HG03139 (cell line): ENCODE data around the gene CTSA.

Experiments used
- ATAC-seq: cut with Tn5 transposase; IDR thresholded peaks from one replicate; pipeline ENCODE4 v1.9.1; 2021; ENCODE audit not compliant: unreplicated experiment

The CTSA gene

GRCh38 chr20:45934586-45935415 is 43.7 kb downstream of the CTSA start, which contains the start of gene PCIF1:
Gene PCIF1 (plus strand): TSS chr20:45934683. CDS start chr20:45939000, 4,317 bp downstream.
- peak; percentile 68 for ATAC-seq

DNA sequence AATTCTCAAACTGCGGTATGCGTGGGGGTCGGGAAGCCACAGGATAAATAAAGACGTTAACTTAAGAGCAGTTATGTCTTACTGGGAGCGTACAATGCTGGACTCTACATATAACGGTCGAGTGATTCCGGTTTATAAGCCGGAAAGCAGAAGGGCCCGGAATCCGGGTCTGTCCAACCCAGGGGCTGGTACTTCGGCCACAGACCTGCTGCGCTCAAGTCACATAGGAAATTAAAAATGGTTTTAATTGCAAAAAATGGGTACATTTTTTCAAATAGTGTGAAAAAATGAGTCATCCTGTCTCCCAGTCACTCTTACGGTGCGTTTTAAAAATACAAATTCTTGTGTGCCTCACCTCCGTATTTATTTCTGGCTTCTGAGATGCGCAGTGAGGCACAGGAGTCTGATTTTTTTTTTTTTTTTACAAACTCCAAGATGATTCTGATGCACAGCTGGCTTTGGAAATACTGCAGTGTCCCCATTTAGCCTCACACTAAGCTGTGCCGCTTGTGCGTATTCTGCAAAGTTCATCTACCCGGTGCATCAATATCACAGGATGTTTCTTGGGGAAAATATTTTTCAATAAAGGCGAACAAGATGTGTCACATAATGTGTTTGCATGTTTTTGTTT is 44.4 kb downstream of the CTSA start:
- ATAC-seq, result no peak

DNA sequence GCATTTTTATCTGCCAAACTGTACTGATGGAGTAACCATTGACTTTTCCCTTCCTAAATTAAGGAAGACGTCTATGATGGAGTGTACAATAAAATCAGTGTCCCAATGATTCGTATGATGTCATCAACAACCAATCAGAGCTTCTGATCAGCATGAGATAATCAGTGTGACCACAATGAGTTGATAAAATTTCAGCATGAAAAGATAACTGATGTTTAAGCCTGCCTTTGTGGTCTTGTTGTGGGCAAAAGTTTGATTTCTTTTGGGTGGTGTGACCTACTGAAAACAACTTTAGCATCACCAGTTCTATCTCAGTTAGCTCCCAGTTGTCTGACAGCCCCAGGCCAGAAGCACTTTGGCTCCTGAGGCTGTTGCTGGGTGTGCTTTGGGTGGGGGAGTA is 46.6 kb downstream of the CTSA start:
- no peak for ATAC-seq

- no peak for ATAC-seq
Measured at GRCh38 chr20:45938727-45939438, 47.7 kb downstream of the CTSA start.

DNA sequence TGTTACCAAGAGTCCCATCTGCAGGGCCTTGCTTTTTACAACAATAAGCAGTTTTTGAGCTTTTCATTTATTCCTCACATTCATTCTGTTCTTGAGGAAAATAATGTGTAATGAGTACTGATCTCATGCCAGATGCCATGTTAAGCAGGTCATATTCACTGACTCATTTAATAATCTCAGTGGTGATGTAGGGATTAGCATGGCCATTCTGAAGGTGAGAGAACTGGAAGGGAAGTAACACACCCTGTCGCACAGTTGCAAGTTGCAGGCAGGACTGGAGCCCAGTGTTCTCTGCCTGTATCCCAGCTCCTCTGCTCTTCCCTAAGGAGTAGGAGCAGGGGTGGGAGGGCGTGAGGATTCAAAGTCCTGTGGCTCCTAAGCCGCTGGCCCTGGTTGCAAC is 48.9 kb downstream of the CTSA start:
- ATAC-seq, result no peak

GRCh38 chr20:45940469-45940868 is 49.3 kb downstream of the CTSA start:
- ATAC-seq, result no peak

GRCh38 chr20:45943613-45944012 is 52.5 kb downstream of the CTSA start:
- ATAC-seq, result no peak

DNA sequence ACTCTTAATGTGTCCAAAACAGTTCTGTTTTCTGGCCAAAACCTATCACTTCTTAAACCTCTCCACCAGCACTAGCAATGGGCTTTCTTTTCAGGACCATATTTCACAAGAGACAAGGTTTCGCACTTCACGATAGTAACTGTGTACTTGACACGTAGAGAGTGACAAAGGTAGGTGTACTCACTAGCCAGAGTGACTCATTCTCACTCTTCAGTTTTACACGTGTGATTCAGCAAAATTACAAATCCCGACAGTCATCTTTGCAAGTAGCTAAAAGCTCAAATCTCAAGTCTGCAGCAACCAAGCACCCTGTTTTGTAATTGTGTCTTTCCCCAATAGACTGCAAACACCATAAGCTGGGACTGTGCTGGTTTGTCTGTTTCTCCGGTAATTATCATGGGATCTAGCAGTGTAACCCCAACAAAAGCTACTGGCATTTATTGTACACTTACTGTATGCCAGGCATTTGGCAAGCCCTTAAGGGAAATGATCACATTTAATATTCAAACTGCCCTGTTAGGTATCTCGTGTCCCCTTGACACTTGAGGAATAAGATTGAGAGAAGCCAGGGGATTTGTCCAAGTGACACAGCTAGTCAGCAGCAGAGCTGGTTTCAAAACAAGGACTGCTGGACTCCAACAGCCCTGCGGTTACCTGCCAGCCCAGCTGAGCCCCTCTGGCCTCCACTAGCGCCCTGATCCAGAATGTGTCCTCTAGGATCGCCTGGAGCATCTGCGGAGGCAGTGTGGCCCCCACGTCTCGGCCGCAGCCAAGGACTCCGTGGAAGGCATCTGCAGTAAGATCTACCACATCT is 53.2 kb downstream of the CTSA start:
- ATAC-seq, result no peak

GRCh38 chr20:45944965-45945677 is 54.0 kb downstream of the CTSA start:
- no peak for ATAC-seq

GRCh38 chr20:45945678-45946148 is 54.6 kb downstream of the CTSA start:
- no peak for ATAC-seq

- ATAC-seq, result no peak
Measured at GRCh38 chr20:45946149-45946970, 55.2 kb downstream of the CTSA start.

GRCh38 chr20:45947110-45947866 is 56.2 kb downstream of the CTSA start:
- ATAC-seq, result no peak

DNA sequence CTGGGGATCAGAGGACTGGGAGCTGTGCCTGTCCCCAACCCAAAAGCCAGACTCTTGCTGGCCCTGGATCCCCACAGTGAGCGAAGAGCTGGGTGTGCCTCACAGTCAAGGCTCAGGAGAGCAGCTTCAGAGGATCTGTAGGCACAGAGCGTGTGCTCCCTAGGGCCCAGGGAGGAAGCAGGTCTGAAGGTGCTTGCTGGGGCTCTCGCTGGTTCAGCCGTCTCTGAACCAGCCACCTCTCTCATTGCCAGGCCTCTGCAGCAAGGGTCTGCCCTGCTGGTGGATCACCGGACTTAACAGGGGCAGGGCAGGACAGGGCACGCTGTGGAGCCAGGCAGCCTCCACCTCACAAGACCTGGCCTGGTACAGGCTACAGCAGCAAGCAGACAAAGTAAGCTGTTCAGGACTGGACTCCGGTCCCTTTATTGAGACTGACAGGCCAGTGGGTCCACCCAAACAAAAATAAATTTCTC is 57.2 kb downstream of the CTSA start:
- ATAC-seq, result no peak
